Measurements from ENCODE around the gene MUC5AC.

Gene MUC5AC

GRCh38 chr11:1116666-1117390 is 40.9 kb upstream of the MUC5AC start:
- H2AFZ ChIP-seq (ENCODE audit: low read depth, low read length) = no peak overlapping the region
- no peak overlapping the region for H3K4me3 ChIP-seq (ENCODE audit: low read depth in 1 of 2, low read length in 2 of 2)
- H3K27me3 ChIP-seq (ENCODE audit: insufficient read depth, low read length, poor library complexity) = no peaks in the 10 kb centered on the region
- H3K36me3 ChIP-seq (ENCODE audit: insufficient read depth, low read length) = no peaks in the 10 kb centered on the region
- H3K9ac ChIP-seq (ENCODE audit: low read depth, low read length) = no peak overlapping the region
- H3K4me1 ChIP-seq (ENCODE audit: insufficient read depth, low read length) = no peaks in the 10 kb centered on the region
- no peak for ATAC-seq (ENCODE audit: insufficient read depth, low read depth)
- H3K4me2 ChIP-seq (ENCODE audit: insufficient read depth, low read length) = no peak overlapping the region
- no peaks in the 10 kb centered on the region for H3K79me2 ChIP-seq (ENCODE audit: insufficient read depth, low read length)
- no peak overlapping the region for H3K27ac ChIP-seq (ENCODE audit: low read length)
- no peak for TF ChIP-seq EZH2 (IDR thresholded peaks at IDR 0.05; ENCODE audit: borderline replicate concordance, low read depth, low read length, severe bottlenecking)
- TF ChIP-seq CTCF (IDR thresholded peaks at IDR 0.05; ENCODE audit: borderline replicate concordance, extremely low read depth, low read length, poor library complexity, severe bottlenecking) = no peak
- DNase-seq = no peak
- no peaks in the 10 kb centered on the region for H3K9me3 ChIP-seq (ENCODE audit: insufficient read depth, low read length, severe bottlenecking)
- H4K20me1 ChIP-seq (ENCODE audit: insufficient read depth, low read length) = no peaks in the 10 kb centered on the region

- Histone ChIP-seq H2AFZ (ENCODE audit: low read depth, low read length) (no peak overlapping the region), H4K20me1 (ENCODE audit: insufficient read depth, low read length) (no peaks in the 10 kb centered on the region), H3K27ac (ENCODE audit: low read length) (no peak overlapping the region), H3K27me3 (ENCODE audit: insufficient read depth, low read length, poor library complexity) (no peaks in the 10 kb centered on the region), H3K79me2 (ENCODE audit: insufficient read depth, low read length) (no peaks in the 10 kb centered on the region), H3K9me3 (ENCODE audit: insufficient read depth, low read length, severe bottlenecking) (no peaks in the 10 kb centered on the region), H3K9ac (ENCODE audit: low read depth, low read length) (no peak overlapping the region), H3K4me1 (ENCODE audit: insufficient read depth, low read length) (no peaks in the 10 kb centered on the region), H3K4me2 (ENCODE audit: insufficient read depth, low read length) (no peak overlapping the region), H3K4me3 (ENCODE audit: low read depth in 1 of 2, low read length in 2 of 2) (no peak overlapping the region), H3K36me3 (ENCODE audit: insufficient read depth, low read length) (no peaks in the 10 kb centered on the region)
- DNase-seq = no peak
- TF ChIP-seq EZH2 (IDR thresholded peaks at IDR 0.05; ENCODE audit: borderline replicate concordance, low read depth, low read length, severe bottlenecking) (no peak), CTCF (IDR thresholded peaks at IDR 0.05; ENCODE audit: borderline replicate concordance, extremely low read depth, low read length, poor library complexity, severe bottlenecking) (no peak)
- no peak for ATAC-seq (ENCODE audit: insufficient read depth, low read depth)
Observed at GRCh38 chr11:1117992-1118391, 39.8 kb upstream of the MUC5AC start.

- H3K9ac ChIP-seq (ENCODE audit: low read depth, low read length) = no peak overlapping the region
- ATAC-seq (ENCODE audit: insufficient read depth, low read depth) = no peak
- no peaks in the 10 kb centered on the region for H3K36me3 ChIP-seq (ENCODE audit: insufficient read depth, low read length)
- H3K27ac ChIP-seq (ENCODE audit: low read length) = no peak overlapping the region
- H3K79me2 ChIP-seq (ENCODE audit: insufficient read depth, low read length) = no peaks in the 10 kb centered on the region
- no peak overlapping the region for H3K4me3 ChIP-seq (ENCODE audit: low read depth in 1 of 2, low read length in 2 of 2)
- no peaks in the 10 kb centered on the region for H4K20me1 ChIP-seq (ENCODE audit: insufficient read depth, low read length)
- DNase-seq = no peak
- H3K9me3 ChIP-seq (ENCODE audit: insufficient read depth, low read length, severe bottlenecking) = no peaks in the 10 kb centered on the region
- H3K4me1 ChIP-seq (ENCODE audit: insufficient read depth, low read length) = no peaks in the 10 kb centered on the region
- H3K4me2 ChIP-seq (ENCODE audit: insufficient read depth, low read length) = no peak overlapping the region
- TF ChIP-seq EZH2 (IDR thresholded peaks at IDR 0.05; ENCODE audit: borderline replicate concordance, low read depth, low read length, severe bottlenecking) (no peak), CTCF (IDR thresholded peaks at IDR 0.05; ENCODE audit: borderline replicate concordance, extremely low read depth, low read length, poor library complexity, severe bottlenecking) (no peak)
- H2AFZ ChIP-seq (ENCODE audit: low read depth, low read length) = no peak overlapping the region
- H3K27me3 ChIP-seq (ENCODE audit: insufficient read depth, low read length, poor library complexity) = no peaks in the 10 kb centered on the region
Observed at GRCh38 chr11:1118755-1119603, 38.8 kb upstream of the MUC5AC start.

All from DND-41 (cell line).